Left lung (tissue), 10 donors: ENCODE data around the gene TUBGCP3. TPM values are rescaled to one million over a fixed set of nuclear protein-coding genes. Genes with fewer than 3 reads are reported as not detected.
A peak's percentile ranks its signal among the peaks of the same experiment; 100 is the strongest.

Source experiments
- ATAC-seq: fragments of 200-7000 bp; cut with Tn5 transposase; one replicate; pipeline ENCODE4 v1.9.1; 2020; ENCODE audit warnings: moderate library complexity
- DNase-seq, 4 donors: peaks; one replicate each; pipeline ENCODE4 v3.0.0-alpha.2; 2013 to 2020
- H3K27ac ChIP-seq, 2 donors: fragments of 200-600 bp; sonication (generic) in 1 of 2; one replicate each; pipeline versions ENCODE4 v1.5.0 to v1.8.0; 2020 to 2021
- H3K27me3 ChIP-seq, 2 donors: fragments of 200-600 bp; sonication (generic) in 1 of 2; one replicate each; pipeline versions ENCODE4 v1.5.0 to v1.8.0; 2020 to 2021
- H3K36me3 ChIP-seq, 2 donors: fragments of 200-600 bp; sonication (generic) in 1 of 2; one replicate each; pipeline versions ENCODE4 v1.5.0 to v1.8.0; 2020 to 2021
- H3K4me1 ChIP-seq, 2 donors: fragments of 200-600 bp; one replicate each; pipeline ENCODE4 v1.8.0; 2021
- H3K4me3 ChIP-seq, 2 donors: fragments of 200-600 bp; sonication (generic) in 1 of 2; one replicate each; pipeline versions ENCODE4 v1.5.0 to v1.8.0; 2020 to 2021; ENCODE audit warnings: mild to moderate bottlenecking in 1 of 2
- H3K9me3 ChIP-seq, 2 donors: fragments of 200-600 bp; sonication (generic) in 1 of 2; one replicate each; pipeline versions ENCODE4 v1.5.0 to v1.8.0; 2020 to 2021
- CTCF ChIP-seq, 2 donors: fragments of 200-600 bp; sonication (generic) in 1 of 2; IDR thresholded peaks; one replicate each; pipeline versions ENCODE4 v1.5.0 to v1.8.0; 2021; ENCODE audit warnings: antibody characterized with exemption in 2 of 2
- intact Hi-C, 2 donors: fragments of 100-400 bp; cut with DNase I; formaldehyde crosslinking; loops; one replicate each; pipeline versions ENCODE4 v1.11.2 to v1.14.2; 2022
- polyA plus RNA-seq, 6 donors: library from polyadenylated mRNA; unstranded; fragments of 120-200 nt; gene quantifications; one replicate each; pipeline ENCODE4 v1.2.1, GENCODE V29; 2013; ENCODE audit not compliant: insufficient read length in 6 of 6
- total RNA-seq, 2 donors: library from RNA; stranded (reverse); fragmentation: NEBNext Ultra II Directional; extraction: Animal tissue kit (Norgen Biotek cat#: 25700); gene quantifications; one replicate each; pipeline ENCODE4 v1.2.1, GENCODE V29; 2021
- donor health status: DM: no; HTN: yes; CAD: no.
- donor health status: DM: no; HTN: no; CAD: no.

Gene TUBGCP3
- total and polyA plus RNA-seq, 8 donors = 26.8 to 42.7 (median 32.7) TPM

- TF ChIP-seq CTCF (IDR thresholded peaks at IDR 0.05) = no peak
- Histone ChIP-seq H3K27me3 (no peaks in the 10 kb centered on the region), H3K4me3 (no peak overlapping the region), H3K36me3 (no peaks in the 10 kb centered on the region), H3K4me1 (peaks cover 4 to 7% of the 10 kb centered on the region in 2 donors), H3K9me3 (no peaks in the 10 kb centered on the region), H3K27ac (no peak overlapping the region)
- DNase-seq = no peak
- intact Hi-C loops = no loop called here
- ATAC-seq = no peak
These were observed 4.7 kb upstream of the TUBGCP3 start for GRCh38 chr13:112592647-112593046.

GRCh38 chr13:112592181-112592580 lies 4.2 kb upstream of the TUBGCP3 start:
- TF ChIP-seq CTCF (IDR thresholded peaks at IDR 0.05) = no peak
- ATAC-seq (no peak), DNase-seq (no peak)
- no peaks in the 10 kb centered on the region for H3K36me3 ChIP-seq
- H3K27ac ChIP-seq = no peak overlapping the region
- peaks cover 4 to 7% of the 10 kb centered on the region in 2 donors for H3K4me1 ChIP-seq
- intact Hi-C loops = no loop called here
- H3K4me3 ChIP-seq = no peak overlapping the region
- no peaks in the 10 kb centered on the region for H3K9me3 ChIP-seq
- no peaks in the 10 kb centered on the region for H3K27me3 ChIP-seq

GRCh38 chr13:112588490-112589297 lies 741 bp upstream of the TUBGCP3 start:
- no peak for TF ChIP-seq CTCF (IDR thresholded peaks at IDR 0.05)
- ATAC-seq (no peak), DNase-seq (no peak)
- H3K4me1 ChIP-seq = peaks cover 4 to 41% of the 10 kb centered on the region in 2 donors
- no peaks in the 10 kb centered on the region for H3K9me3 ChIP-seq
- H3K27me3 ChIP-seq = no peaks in the 10 kb centered on the region
- H3K4me3 ChIP-seq = peak overlapping the region; percentile 87 to 95
- intact Hi-C loops = no loop called here
- H3K36me3 ChIP-seq = no peaks in the 10 kb centered on the region
- H3K27ac ChIP-seq = peak overlapping the region; percentile 96 to 99

GRCh38 chr13:112587212-112587763 lies 665 bp downstream of the TUBGCP3 start:
- DNase-seq = peak; percentile 51 to 97 (median 84)
- intact Hi-C loops = no loop called here
- no peaks in the 10 kb centered on the region for H3K27me3 ChIP-seq
- ATAC-seq = peak; percentile 93
- H3K4me1 ChIP-seq = peaks cover 4 to 55% of the 10 kb centered on the region in 2 donors
- H3K36me3 ChIP-seq = no peaks in the 10 kb centered on the region
- H3K4me3 ChIP-seq = peak overlapping the region; percentile 87 to 95
- peak overlapping the region; percentile 96 to 99 for H3K27ac ChIP-seq
- no peaks in the 10 kb centered on the region for H3K9me3 ChIP-seq
- no peak for TF ChIP-seq CTCF (IDR thresholded peaks at IDR 0.05)

- DNase-seq (no peak), ATAC-seq (no peak)
- intact Hi-C loops = no loop called here
- Histone ChIP-seq H3K9me3 (no peaks in the 10 kb centered on the region), H3K36me3 (no peaks in the 10 kb centered on the region), H3K27ac (peak overlapping the region in 1 of 2 donors; percentile 99), H3K27me3 (no peaks in the 10 kb centered on the region), H3K4me1 (peaks cover 4 to 61% of the 10 kb centered on the region in 2 donors), H3K4me3 (peak overlapping the region; percentile 87 to 95)
- no peak for TF ChIP-seq CTCF (IDR thresholded peaks at IDR 0.05)
These were observed 1.5 kb downstream of the TUBGCP3 start for GRCh38 chr13:112586334-112586960.
